HepG2 (cell line): Measurements from ENCODE around the gene NSMCE4A. TPM values are rescaled to one million over a fixed set of nuclear protein-coding genes. Genes with fewer than 3 reads are reported as not detected.

Experiments
- ATAC-seq: fragments of 200-7000 bp; cut with Tn5 transposase; 3 replicates; pipeline ENCODE4 v1.9.1; 2020; ENCODE audit warnings: mild to moderate bottlenecking, moderate library complexity
- BruUV-seq: library from RNA; stranded (reverse); fragments of 400-500 nt; replicated peaks from 2 replicates; lab custom pipeline; 2021; lab: Mats Ljungman, UMichigan
- CTCF ChIA-PET: fragments of 300-600 bp; formaldehyde crosslinking; extraction: SDS; loops from one replicate; lab custom pipeline; 2021; ENCODE audit warnings: low total read pairs, inconsistent platforms, low intra/inter-chr PET ratio; lab: Yijun Ruan, JAX
- POLR2A ChIA-PET: fragments of 350-600 bp; sonication (Branson Sonifier 250); formaldehyde crosslinking; loops from one replicate; lab custom pipeline; 2020; ENCODE audit warnings: antibody characterized with exemption, inconsistent platforms; lab: Yijun Ruan, JAX
- DNase-seq: peaks from one replicate; pipeline ENCODE4 v3.0.0-alpha.2; 2015; ENCODE audit warnings: low spot score
- FAIRE-seq: peaks from 3 replicates; lab custom pipeline; 2011; peaks lifted over from hg19 to GRCh38; lab: Jason Lieb, UNC
- H2AFZ ChIP-seq: one replicate; pipeline ENCODE4 v1.6.1; 2011; ENCODE audit warnings: low read length, inconsistent platforms
- H3K27ac ChIP-seq: fragments of 300-600 bp; 3 replicates; pipeline ENCODE4 v1.8.0; 2011; ENCODE audit warnings: mixed run types, mild to moderate bottlenecking, mixed read lengths, low read length, inconsistent platforms; ENCODE audit not compliant: insufficient read depth; ENCODE audit errors: extremely low read length
- H3K27me3 ChIP-seq, 2 experiments: fragments of 200-600 bp in 1 of 2; 2 replicates in 1 of 2; 3 replicates in 1 of 2; pipeline versions ENCODE4 v1.6.0 to v1.8.0; 2011; ENCODE audit warnings: low read length in 2 of 2, mild to moderate bottlenecking in 2 of 2, moderate library complexity in 2 of 2, inconsistent platforms in 1 of 2; ENCODE audit not compliant: insufficient read depth in 2 of 2, control insufficient read depth in 1 of 2
- H3K36me3 ChIP-seq, 2 experiments: fragments of 200-600 bp in 1 of 2; replicated peaks in 1 of 2; 2 replicates in 1 of 2; 3 replicates in 1 of 2; pipeline versions ENCODE4 v1.5.1 to v1.8.0; 2011; ENCODE audit warnings: low read length in 2 of 2, inconsistent platforms in 1 of 2; ENCODE audit not compliant: insufficient read depth in 2 of 2, control insufficient read depth in 1 of 2
- H3K4me1 ChIP-seq: 2 replicates; pipeline ENCODE4 v1.5.1; 2012; ENCODE audit warnings: low read length, inconsistent platforms; ENCODE audit not compliant: insufficient read depth
- H3K4me2 ChIP-seq: 2 replicates; pipeline ENCODE4 v1.6.0; 2011; ENCODE audit warnings: low read depth, low read length, inconsistent platforms
- H3K4me3 ChIP-seq, 3 experiments: fragments of 200-600 bp in 1 of 3; sonication (generic), shearing (Covaris generic) in 1 of 3; replicated peaks in 1 of 3; 2 replicates each; pipeline ENCODE4 v1.5.1; 2011 to 2016; ENCODE audit warnings: low read length in 3 of 3, inconsistent platforms in 2 of 3, low read depth in 2 of 3, mild to moderate bottlenecking in 2 of 3, control low read depth in 1 of 3, mixed read lengths in 1 of 3; ENCODE audit not compliant: insufficient read depth in 1 of 3
- H3K79me2 ChIP-seq: one replicate; pipeline ENCODE4 v1.6.1; 2011; ENCODE audit warnings: low read length, inconsistent platforms; ENCODE audit not compliant: insufficient read depth
- H3K9ac ChIP-seq: 2 replicates; pipeline ENCODE4 v1.6.0; 2011; ENCODE audit warnings: mild to moderate bottlenecking, low read depth, low read length, inconsistent platforms; ENCODE audit not compliant: insufficient read depth
- H3K9me3 ChIP-seq: 2 replicates; pipeline ENCODE4 v1.5.1; 2012; ENCODE audit warnings: mild to moderate bottlenecking, low read length
- H4K20me1 ChIP-seq: 2 replicates; pipeline ENCODE4 v1.6.0; 2011; ENCODE audit warnings: inconsistent platforms, mild to moderate bottlenecking, low read length, moderate library complexity; ENCODE audit not compliant: insufficient read depth
- CEBPG ChIP-seq: IDR thresholded peaks from 2 replicates; pipeline ENCODE4 v1.6.1; 2016
- PAXIP1 ChIP-seq: sonication (generic); formaldehyde crosslinking; conservative IDR thresholded peaks from 2 replicates; pipeline ENCODE4 v1.4.0; 2020; ENCODE audit warnings: mild to moderate bottlenecking, missing genetic modification reagents, moderate library complexity
- RARA ChIP-seq: IDR thresholded peaks from 2 replicates; pipeline ENCODE4 v1.6.1; 2016; ENCODE audit warnings: missing genetic modification reagents, missing compliant biosample characterization
- RARG ChIP-seq: sonication (generic); formaldehyde crosslinking; IDR thresholded peaks from 2 replicates; pipeline ENCODE4 v1.4.0; 2020; ENCODE audit warnings: low read depth, mild to moderate bottlenecking, missing genetic modification reagents
- RBM39 ChIP-seq: fragments of 200-400 bp; formaldehyde crosslinking; IDR thresholded peaks from one replicate; pipeline ENCODE4 v1.6.1; 2018; ENCODE audit warnings: antibody characterized with exemption, mild to moderate bottlenecking, low read depth, low read length; ENCODE audit not compliant: poor library complexity, severe bottlenecking
- SOX13 ChIP-seq, 3 experiments: fragments of 450-650 bp in 1 of 3; sonication (generic) in 1 of 3; formaldehyde crosslinking in 1 of 3; IDR thresholded peaks in 2 of 3; conservative IDR thresholded peaks in 1 of 3; 2 replicates each; pipeline versions ENCODE4 v1.5.0 to v1.6.1; 2016 to 2020; ENCODE audit warnings: antibody characterized with exemption in 1 of 3, mild to moderate bottlenecking in 1 of 3, missing compliant biosample characterization in 1 of 3, missing genetic modification reagents in 1 of 3, moderate library complexity in 1 of 3
- YEATS4 ChIP-seq: sonication (generic); formaldehyde crosslinking; IDR thresholded peaks from 2 replicates; pipeline ENCODE4 v1.4.0; 2020; ENCODE audit warnings: missing genetic modification reagents, borderline replicate concordance
- ZBTB21 ChIP-seq: sonication (generic); formaldehyde crosslinking; IDR thresholded peaks from 2 replicates; pipeline ENCODE4 v1.4.0; 2020; ENCODE audit warnings: missing genetic modification reagents
- ZFP36L2 ChIP-seq: sonication (generic); formaldehyde crosslinking; IDR thresholded peaks from 2 replicates; pipeline ENCODE4 v1.4.0; 2020; ENCODE audit warnings: missing genetic modification reagents
- WGBS: methylation state at CpG from one replicate; pipeline ENCODE4 v1.1.6; 2017; ENCODE audit warnings: low lambda C conversion rate; 5-methylcytosine and 5-hydroxymethylcytosine counted together
- in situ Hi-C: cut with HindIII; loops from 2 replicates; pipeline ENCODE4 v1.10.0; 2017; ENCODE audit warnings: low pct_unique_long_range_greater_than_20kb; ENCODE audit not compliant: extremely low pct_ligation_motif_present
- intact Hi-C: fragments of 100-400 bp; cut with micrococcal nuclease; formaldehyde crosslinking; loops from one replicate; pipeline ENCODE4 v1.10.0; 2022; ENCODE audit not compliant: unreplicated experiment
- polyA plus RNA-seq, 8 experiments: library from polyadenylated mRNA; depleted of rRNA in 3 of 8; stranded (reverse) in 7 of 8; unstranded in 1 of 8; fragments of >200 nt; fragmentation: Illumina TruSeq in 4 of 8; extraction: Trizol in 4 of 8; gene quantifications; 2 replicates each; pipeline versions ENCODE4 v1.2.1 to v1.2.3, GENCODE V29; 2011 to 2016; ENCODE audit warnings: low read depth in 4 of 8, missing spikeins in 1 of 8, mixed read lengths in 1 of 8; ENCODE audit not compliant: insufficient read depth in 1 of 8
- total RNA-seq, 5 experiments: library from RNA; depleted of rRNA; stranded (reverse); fragments of >200 nt; fragmentation: Illumina TruSeq; extraction: Trizol; gene quantifications; 2 replicates each; pipeline ENCODE4 v1.2.3, GENCODE V29; 2016; ENCODE audit warnings: low read depth in 1 of 5
- TF ChIP-seq, protein P1 (sequence below): sonication (generic); IDR thresholded peaks from 2 replicates; pipeline ENCODE4 v1.6.1; 2016; ENCODE audit warnings: low read depth, borderline replicate concordance
- TF ChIP-seq, protein P2 (sequence below): sonication (generic); formaldehyde crosslinking; IDR thresholded peaks from 2 replicates; pipeline ENCODE4 v1.9.0; 2021; ENCODE audit warnings: mild to moderate bottlenecking, missing genetic modification reagents
- TF ChIP-seq, protein P3 (sequence below): sonication (generic); formaldehyde crosslinking; conservative IDR thresholded peaks from 2 replicates; pipeline ENCODE4 v1.4.0; 2020; ENCODE audit warnings: missing genetic modification reagents

Gene NSMCE4A
- total and polyA plus RNA-seq, 2 of the 13 experiments (the other 11 are each of a cell fraction or from before 2014, with no cell fraction given), result 61.1 to 91.6 TPM

GRCh38 chr10:122007415-122007814 lies 32.4 kb upstream of the NSMCE4A start:
- Histone ChIP-seq H3K4me1 (peaks cover 13% of the 10 kb centered on the region), H3K4me2 (peak overlapping the region; percentile 29; the same call in 1 of the 2 replicates), H2AFZ (no peak overlapping the region), H3K36me3 (no peaks in the 10 kb centered on the region), H3K9ac (no peak overlapping the region), H3K27me3 (no peaks in the 10 kb centered on the region), H3K9me3 (no peaks in the 10 kb centered on the region), H3K79me2 (no peaks in the 10 kb centered on the region), H4K20me1 (no peaks in the 10 kb centered on the region), H3K4me3 (no peak overlapping the region), H3K27ac (no peak overlapping the region)
- POLR2A ChIA-PET, result no interaction called here
- 2% methylated on average over 3 of the region's 3 CpGs for WGBS
- intact Hi-C loops, result no loop called here
- CTCF ChIA-PET, result no interaction called here
- BruUV-seq, result no TSS peak
- in situ Hi-C loops, result no loop called here
- no peak for FAIRE-seq
- no peak for DNase-seq
- ATAC-seq, result no peak
- TF ChIP-seq RARG (CRISPR knock-in tag) (no peak), ZFP36L2 (no peak), ZBTB21 (CRISPR knock-in tag) (no peak), YEATS4 (CRISPR knock-in tag) (no peak), CEBPG (CRISPR knock-in tag) (no peak), SOX13 (IDR thresholded peaks at IDR 0.05) (no peak), SOX13 (CRISPR knock-in tag; conservative IDR thresholded peaks at IDR 0.05 in 1 of 2, IDR thresholded peaks at IDR 0.05 in 1 of 2) (0 out of 4 replicates have a peak, but pooled peaks of 1 of the 2 experiments have one; percentile 15), RBM39 (no peak), RARA (CRISPR knock-in tag) (peak; percentile 65), PAXIP1 (CRISPR knock-in tag) (no peak; the same call in 1 of the 2 replicates)
- TF ChIP-seq, protein P1, sequence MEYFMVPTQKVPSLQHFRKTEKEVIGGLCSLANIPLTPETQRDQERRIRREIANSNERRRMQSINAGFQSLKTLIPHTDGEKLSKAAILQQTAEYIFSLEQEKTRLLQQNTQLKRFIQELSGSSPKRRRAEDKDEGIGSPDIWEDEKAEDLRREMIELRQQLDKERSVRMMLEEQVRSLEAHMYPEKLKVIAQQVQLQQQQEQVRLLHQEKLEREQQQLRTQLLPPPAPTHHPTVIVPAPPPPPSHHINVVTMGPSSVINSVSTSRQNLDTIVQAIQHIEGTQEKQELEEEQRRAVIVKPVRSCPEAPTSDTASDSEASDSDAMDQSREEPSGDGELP, result peak; percentile 40; the same call in 1 of the 2 replicates
- TF ChIP-seq, protein P2, sequence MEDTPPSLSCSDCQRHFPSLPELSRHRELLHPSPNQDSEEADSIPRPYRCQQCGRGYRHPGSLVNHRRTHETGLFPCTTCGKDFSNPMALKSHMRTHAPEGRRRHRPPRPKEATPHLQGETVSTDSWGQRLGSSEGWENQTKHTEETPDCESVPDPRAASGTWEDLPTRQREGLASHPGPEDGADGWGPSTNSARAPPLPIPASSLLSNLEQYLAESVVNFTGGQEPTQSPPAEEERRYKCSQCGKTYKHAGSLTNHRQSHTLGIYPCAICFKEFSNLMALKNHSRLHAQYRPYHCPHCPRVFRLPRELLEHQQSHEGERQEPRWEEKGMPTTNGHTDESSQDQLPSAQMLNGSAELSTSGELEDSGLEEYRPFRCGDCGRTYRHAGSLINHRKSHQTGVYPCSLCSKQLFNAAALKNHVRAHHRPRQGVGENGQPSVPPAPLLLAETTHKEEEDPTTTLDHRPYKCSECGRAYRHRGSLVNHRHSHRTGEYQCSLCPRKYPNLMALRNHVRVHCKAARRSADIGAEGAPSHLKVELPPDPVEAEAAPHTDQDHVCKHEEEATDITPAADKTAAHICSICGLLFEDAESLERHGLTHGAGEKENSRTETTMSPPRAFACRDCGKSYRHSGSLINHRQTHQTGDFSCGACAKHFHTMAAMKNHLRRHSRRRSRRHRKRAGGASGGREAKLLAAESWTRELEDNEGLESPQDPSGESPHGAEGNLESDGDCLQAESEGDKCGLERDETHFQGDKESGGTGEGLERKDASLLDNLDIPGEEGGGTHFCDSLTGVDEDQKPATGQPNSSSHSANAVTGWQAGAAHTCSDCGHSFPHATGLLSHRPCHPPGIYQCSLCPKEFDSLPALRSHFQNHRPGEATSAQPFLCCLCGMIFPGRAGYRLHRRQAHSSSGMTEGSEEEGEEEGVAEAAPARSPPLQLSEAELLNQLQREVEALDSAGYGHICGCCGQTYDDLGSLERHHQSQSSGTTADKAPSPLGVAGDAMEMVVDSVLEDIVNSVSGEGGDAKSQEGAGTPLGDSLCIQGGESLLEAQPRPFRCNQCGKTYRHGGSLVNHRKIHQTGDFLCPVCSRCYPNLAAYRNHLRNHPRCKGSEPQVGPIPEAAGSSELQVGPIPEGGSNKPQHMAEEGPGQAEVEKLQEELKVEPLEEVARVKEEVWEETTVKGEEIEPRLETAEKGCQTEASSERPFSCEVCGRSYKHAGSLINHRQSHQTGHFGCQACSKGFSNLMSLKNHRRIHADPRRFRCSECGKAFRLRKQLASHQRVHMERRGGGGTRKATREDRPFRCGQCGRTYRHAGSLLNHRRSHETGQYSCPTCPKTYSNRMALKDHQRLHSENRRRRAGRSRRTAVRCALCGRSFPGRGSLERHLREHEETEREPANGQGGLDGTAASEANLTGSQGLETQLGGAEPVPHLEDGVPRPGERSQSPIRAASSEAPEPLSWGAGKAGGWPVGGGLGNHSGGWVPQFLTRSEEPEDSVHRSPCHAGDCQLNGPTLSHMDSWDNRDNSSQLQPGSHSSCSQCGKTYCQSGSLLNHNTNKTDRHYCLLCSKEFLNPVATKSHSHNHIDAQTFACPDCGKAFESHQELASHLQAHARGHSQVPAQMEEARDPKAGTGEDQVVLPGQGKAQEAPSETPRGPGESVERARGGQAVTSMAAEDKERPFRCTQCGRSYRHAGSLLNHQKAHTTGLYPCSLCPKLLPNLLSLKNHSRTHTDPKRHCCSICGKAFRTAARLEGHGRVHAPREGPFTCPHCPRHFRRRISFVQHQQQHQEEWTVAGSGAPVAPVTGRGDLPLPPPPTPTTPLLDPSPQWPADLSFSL (CRISPR knock-in tag), result no peak
- TF ChIP-seq, protein P3, sequence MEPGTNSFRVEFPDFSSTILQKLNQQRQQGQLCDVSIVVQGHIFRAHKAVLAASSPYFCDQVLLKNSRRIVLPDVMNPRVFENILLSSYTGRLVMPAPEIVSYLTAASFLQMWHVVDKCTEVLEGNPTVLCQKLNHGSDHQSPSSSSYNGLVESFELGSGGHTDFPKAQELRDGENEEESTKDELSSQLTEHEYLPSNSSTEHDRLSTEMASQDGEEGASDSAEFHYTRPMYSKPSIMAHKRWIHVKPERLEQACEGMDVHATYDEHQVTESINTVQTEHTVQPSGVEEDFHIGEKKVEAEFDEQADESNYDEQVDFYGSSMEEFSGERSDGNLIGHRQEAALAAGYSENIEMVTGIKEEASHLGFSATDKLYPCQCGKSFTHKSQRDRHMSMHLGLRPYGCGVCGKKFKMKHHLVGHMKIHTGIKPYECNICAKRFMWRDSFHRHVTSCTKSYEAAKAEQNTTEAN (CRISPR knock-in tag), result no peak
